Chondrocyte (in vitro differentiated cells): ENCODE measurements around the gene DNAH12. TPM values are rescaled to one million over a fixed set of nuclear protein-coding genes. Genes with fewer than 3 reads are reported as not detected.
A peak's percentile ranks its signal among the peaks of the same experiment; 100 is the strongest.

Experiments
- DNase-seq: peaks from one replicate; pipeline ENCODE4 v3.0.0; 2021; ENCODE audit warnings: mixed read lengths, low spot score
- H3K27ac Mint-ChIP-seq: one replicate; pipeline ENCODE4 v1.8.0; 2021; ENCODE audit warnings: mild to moderate bottlenecking, moderate library complexity, mixed read lengths; ENCODE audit not compliant: unreplicated experiment
- H3K27me3 Mint-ChIP-seq: 2 replicates; pipeline ENCODE4 v1.8.0; 2021; ENCODE audit warnings: low read depth, mixed read lengths
- H3K36me3 Mint-ChIP-seq: 2 replicates; pipeline ENCODE4 v1.8.0; 2021; ENCODE audit warnings: low read depth, mixed read lengths
- H3K4me1 Mint-ChIP-seq: 2 replicates; pipeline ENCODE4 v1.8.0; 2021; ENCODE audit warnings: low read depth, mild to moderate bottlenecking, mixed read lengths
- H3K4me3 Mint-ChIP-seq: one replicate; pipeline ENCODE4 v1.8.0; 2021; ENCODE audit warnings: mild to moderate bottlenecking, moderate library complexity, mixed read lengths; ENCODE audit not compliant: unreplicated experiment
- H3K9me3 Mint-ChIP-seq: 2 replicates; pipeline ENCODE4 v1.8.0; 2021; ENCODE audit warnings: low read depth, mixed read lengths
- CTCF ChIP-seq: fragments of 200-600 bp; sonication (generic); IDR thresholded peaks from 2 replicates; pipeline ENCODE4 v1.5.0; 2021; ENCODE audit warnings: antibody characterized with exemption, mild to moderate bottlenecking, moderate library complexity
- total RNA-seq: library from RNA; stranded (reverse); gene quantifications from 3 replicates; pipeline ENCODE4 v1.2.1, GENCODE V29; 2021

Gene DNAH12
- total RNA-seq, 1 donor from 2014 or later = 0.02 TPM

DNA sequence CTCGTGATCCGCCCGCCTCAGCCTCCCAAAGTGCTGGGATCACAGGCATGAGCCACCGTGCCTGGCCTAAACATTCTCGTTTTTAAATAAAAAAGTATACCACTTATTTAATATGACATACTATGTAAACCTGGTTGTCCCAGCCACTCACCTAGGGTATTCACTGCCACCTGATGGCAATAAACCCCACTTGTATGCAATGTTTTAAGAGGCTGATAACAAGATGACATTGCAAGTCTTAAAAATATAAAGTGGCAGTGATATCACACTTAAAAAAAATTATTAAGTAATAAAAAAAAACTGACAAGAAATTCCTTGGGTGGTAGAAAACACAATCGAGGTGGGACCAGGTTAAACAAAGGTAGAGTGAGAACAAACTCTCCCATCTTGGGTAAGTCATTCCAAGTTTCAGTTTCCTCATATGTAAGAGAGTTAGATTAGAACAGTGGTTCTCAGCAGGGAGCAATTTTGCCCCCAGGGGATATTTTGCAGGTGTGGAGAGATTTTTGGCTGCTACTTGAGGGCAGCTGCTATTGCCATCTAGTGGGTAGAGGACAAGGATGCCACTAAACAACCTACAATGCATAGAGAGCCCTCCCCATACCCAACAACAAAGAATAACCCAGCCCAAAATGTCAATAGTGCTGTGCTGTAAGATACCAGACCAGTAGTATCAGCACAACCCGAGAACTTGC is 38.5 kb upstream of the DNAH12 start:
- Mint-ChIP-seq H3K27me3 (no peaks in the 10 kb centered on the region), H3K4me3 (no peak overlapping the region), H3K36me3 (peaks cover 17% of the 10 kb centered on the region), H3K9me3 (no peaks in the 10 kb centered on the region), H3K27ac (peak overlapping the region; percentile 14), H3K4me1 (peaks cover 45% of the 10 kb centered on the region)
- no peak for DNase-seq
- peak; percentile 57 for TF ChIP-seq CTCF

DNA sequence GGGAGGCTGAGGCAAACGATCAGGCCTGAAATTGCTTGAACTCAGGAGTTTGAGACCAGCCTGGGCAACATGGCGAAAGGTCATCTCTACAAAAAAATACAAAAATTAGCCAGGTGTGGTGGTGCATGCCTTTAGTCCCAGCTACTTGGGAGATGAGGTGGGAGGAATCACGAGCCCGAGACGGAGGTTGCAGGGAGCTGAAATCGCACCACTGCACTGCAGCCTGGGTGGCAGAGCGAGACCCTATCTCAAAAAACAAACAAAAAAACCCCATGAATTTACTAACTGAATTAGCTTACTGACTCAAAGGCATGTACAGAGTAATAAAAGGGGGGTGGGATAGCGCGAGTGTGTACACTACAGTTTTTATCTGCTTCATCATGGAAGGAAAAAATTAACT is 33.7 kb upstream of the DNAH12 start:
- Mint-ChIP-seq H3K4me1 (peaks cover 27% of the 10 kb centered on the region), H3K4me3 (no peak overlapping the region), H3K9me3 (no peaks in the 10 kb centered on the region), H3K27me3 (no peaks in the 10 kb centered on the region), H3K36me3 (peaks cover 29% of the 10 kb centered on the region), H3K27ac (peak overlapping the region; percentile 57)
- TF ChIP-seq CTCF = no peak
- DNase-seq = no peak

- no peak for DNase-seq
- H3K27ac Mint-ChIP-seq = peak overlapping the region; percentile 10
- H3K4me1 Mint-ChIP-seq = peaks cover 24% of the 10 kb centered on the region
- no peak overlapping the region for H3K4me3 Mint-ChIP-seq
- TF ChIP-seq CTCF = no peak
- no peaks in the 10 kb centered on the region for H3K9me3 Mint-ChIP-seq
- peaks cover 37% of the 10 kb centered on the region for H3K36me3 Mint-ChIP-seq
- H3K27me3 Mint-ChIP-seq = no peaks in the 10 kb centered on the region
These were observed 32.0 kb upstream of the DNAH12 start for GRCh38 chr3:57575966-57576626.

DNA sequence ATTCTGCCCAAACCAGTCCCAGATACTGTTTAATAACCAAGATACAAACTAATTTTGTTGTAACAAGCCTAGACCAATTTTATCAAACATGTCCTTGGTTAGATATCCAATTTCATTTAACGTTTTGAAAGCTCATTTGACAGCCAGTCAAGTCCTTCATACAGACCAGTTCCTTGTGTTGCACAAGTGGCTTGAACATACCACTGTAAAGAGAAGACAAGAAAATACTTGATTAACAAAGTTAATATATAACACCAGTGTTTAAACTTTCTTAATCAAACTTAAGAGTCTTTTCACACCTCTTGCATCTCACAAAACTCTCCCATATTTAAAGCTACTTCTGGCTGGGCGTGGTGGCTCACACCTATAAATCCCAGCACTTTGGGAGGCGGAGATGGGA is 28.0 kb upstream of the DNAH12 start:
- no peak overlapping the region for H3K4me3 Mint-ChIP-seq
- H3K36me3 Mint-ChIP-seq = peaks cover 34% of the 10 kb centered on the region
- DNase-seq = no peak
- H3K4me1 Mint-ChIP-seq = peaks cover 15% of the 10 kb centered on the region
- no peaks in the 10 kb centered on the region for H3K27me3 Mint-ChIP-seq
- TF ChIP-seq CTCF = no peak
- no peaks in the 10 kb centered on the region for H3K9me3 Mint-ChIP-seq
- H3K27ac Mint-ChIP-seq = no peak overlapping the region

DNA sequence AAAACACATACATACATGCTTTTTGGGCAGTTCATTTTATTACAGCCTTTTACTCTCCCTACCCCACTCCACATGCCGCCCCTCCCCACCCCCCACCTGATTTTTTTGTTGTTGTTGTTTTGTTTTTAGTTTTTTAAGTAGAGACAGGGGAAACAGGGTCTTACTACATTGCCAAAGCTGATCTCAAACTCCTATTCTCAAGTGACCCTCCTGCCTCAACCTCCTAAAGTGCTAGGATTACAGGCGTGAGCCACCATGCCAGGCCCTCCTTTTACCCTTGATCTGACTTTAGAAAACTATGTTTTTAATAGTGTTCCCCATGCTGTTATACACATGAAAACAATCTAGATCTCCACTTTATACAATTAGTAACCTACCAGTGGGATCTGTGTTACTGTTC is 26.7 kb upstream of the DNAH12 start:
- H3K9me3 Mint-ChIP-seq = no peaks in the 10 kb centered on the region
- H3K4me1 Mint-ChIP-seq = peaks cover 4% of the 10 kb centered on the region
- DNase-seq = no peak
- no peak overlapping the region for H3K4me3 Mint-ChIP-seq
- TF ChIP-seq CTCF = no peak
- no peaks in the 10 kb centered on the region for H3K27me3 Mint-ChIP-seq
- peak overlapping the region; percentile 57 for H3K27ac Mint-ChIP-seq
- peaks cover 33% of the 10 kb centered on the region for H3K36me3 Mint-ChIP-seq
